ENCODE results near the gene ASPSCR1. TPM values are rescaled to one million over a fixed set of nuclear protein-coding genes. Genes with fewer than 3 reads are reported as not detected.

ASPSCR1 gene
- total and polyA plus RNA-seq, 2 of the 13 experiments (the other 11 are each of a cell fraction or from before 2014, with no cell fraction given) = 274 to 314 TPM

GRCh38 chr17:82005701-82006348, 28.4 kb downstream of the ASPSCR1 start (continued):
- TF ChIP-seq AFF4 (CRISPR knock-in tag; IDR thresholded peaks at IDR 0.05) (no peak), ZNF430 (CRISPR knock-in tag; IDR thresholded peaks at IDR 0.05) (no peak), ZNF337 (CRISPR knock-in tag; IDR thresholded peaks at IDR 0.05; ENCODE audit: borderline replicate concordance, low read depth) (no peak), ZBTB14 (CRISPR knock-in tag; IDR thresholded peaks at IDR 0.05) (no peak), HNRNPK (IDR thresholded peaks at IDR 0.05; ENCODE audit: low read depth, low read length, poor library complexity, severe bottlenecking) (no peak), ZNF768 (CRISPR knock-in tag; IDR thresholded peaks at IDR 0.05) (0 out of 2 replicates have a peak, but pooled peaks have one; percentile 7), CTCF (CRISPR knock-in tag; IDR thresholded peaks at IDR 0.05) (0 out of 2 replicates have a peak, but pooled peaks have one; percentile 1), GTF3A (CRISPR knock-in tag; conservative IDR thresholded peaks at IDR 0.05) (no peak), IRF1 (CRISPR knock-in tag; IDR thresholded peaks at IDR 0.05; ENCODE audit: low read depth) (no peak), ZNF276 (CRISPR knock-in tag; IDR thresholded peaks at IDR 0.05; ENCODE audit: low read depth) (no peak), ZNF317 (CRISPR knock-in tag; IDR thresholded peaks at IDR 0.05) (no peak)
